ENCODE results near the gene PITPNC1.
"Not testable (repeated sequence)": the region's sequence is repeated elsewhere in the genome, so short reads cannot be mapped to it uniquely, and the experiment has no call there.

PITPNC1 gene

GRCh38 chr17:67624886-67625656, 248.0 kb downstream of the PITPNC1 start:
- DNase-seq (ENCODE audit: low spot score) = no peak

GRCh38 chr17:67625971-67626370, 248.9 kb downstream of the PITPNC1 start:
- no peak for DNase-seq (ENCODE audit: low spot score)

GRCh38 chr17:67628580-67629013, 251.5 kb downstream of the PITPNC1 start:
- DNase-seq (ENCODE audit: low spot score) = no peak

GRCh38 chr17:67629971-67630320, 252.9 kb downstream of the PITPNC1 start:
- DNase-seq (ENCODE audit: low spot score) = peak; percentile 57

GRCh38 chr17:67630836-67631235, 253.8 kb downstream of the PITPNC1 start:
- not testable (repeated sequence) for DNase-seq (ENCODE audit: low spot score)

GRCh38 chr17:67632141-67632540, 255.1 kb downstream of the PITPNC1 start:
- no peak for DNase-seq (ENCODE audit: low spot score)

GRCh38 chr17:67633751-67634211, 256.7 kb downstream of the PITPNC1 start:
- no peak for DNase-seq (ENCODE audit: low spot score)

GRCh38 chr17:67635681-67636080, 258.6 kb downstream of the PITPNC1 start:
- no peak for DNase-seq (ENCODE audit: low spot score)

GRCh38 chr17:67636312-67636711, 259.2 kb downstream of the PITPNC1 start:
- DNase-seq (ENCODE audit: low spot score) = no peak

GRCh38 chr17:67636834-67637520, 259.9 kb downstream of the PITPNC1 start:
- DNase-seq (ENCODE audit: low spot score) = no peak

- DNase-seq (ENCODE audit: low spot score) = no peak
These were observed 261.0 kb downstream of the PITPNC1 start for GRCh38 chr17:67637901-67638641.

- no peak for DNase-seq (ENCODE audit: low spot score)
These were observed 261.8 kb downstream of the PITPNC1 start for GRCh38 chr17:67638871-67639270.

GRCh38 chr17:67639555-67639954, 262.5 kb downstream of the PITPNC1 start:
- no peak for DNase-seq (ENCODE audit: low spot score)

- DNase-seq (ENCODE audit: low spot score) = no peak
These were observed 262.9 kb downstream of the PITPNC1 start for GRCh38 chr17:67639979-67640378.

GRCh38 chr17:67642488-67642887, 265.4 kb downstream of the PITPNC1 start:
- DNase-seq (ENCODE audit: low spot score) = no peak

GRCh38 chr17:67644061-67644460, 267.0 kb downstream of the PITPNC1 start:
- DNase-seq (ENCODE audit: low spot score) = no peak

- DNase-seq (ENCODE audit: low spot score) = not testable (repeated sequence)
These were observed 268.1 kb downstream of the PITPNC1 start for GRCh38 chr17:67645195-67645594.

GRCh38 chr17:67646472-67646871, 269.4 kb downstream of the PITPNC1 start:
- DNase-seq (ENCODE audit: low spot score) = no peak

- no peak for DNase-seq (ENCODE audit: low spot score)
These were observed 270.4 kb downstream of the PITPNC1 start for GRCh38 chr17:67647482-67647881.

- DNase-seq (ENCODE audit: low spot score) = no peak
These were observed 271.2 kb downstream of the PITPNC1 start for GRCh38 chr17:67648032-67648905.

- DNase-seq (ENCODE audit: low spot score) = not testable (repeated sequence)
These were observed 271.8 kb downstream of the PITPNC1 start for GRCh38 chr17:67648906-67649295.

GRCh38 chr17:67649891-67650290, 272.8 kb downstream of the PITPNC1 start:
- no peak for DNase-seq (ENCODE audit: low spot score)
